SH-SY5Y (cell line): ENCODE measurements around the gene FOSL1.

ENCODE experiments used
- GATA2 ChIP-seq: IDR thresholded peaks from 2 replicates; pipeline ENCODE4 v1.6.1; 2011; ENCODE audit warnings: mild to moderate bottlenecking, low read depth, low read length
- GATA3 ChIP-seq: IDR thresholded peaks from 2 replicates; pipeline ENCODE4 v1.6.1; 2011; ENCODE audit warnings: low read depth, mild to moderate bottlenecking, low read length, moderate library complexity

- TF ChIP-seq GATA2 (no peak), GATA3 (no peak)
Observed at GRCh38 chr11:65945941-65946558, 45.9 kb upstream of the FOSL1 start.
